HCEC 1CT (cell line): ENCODE measurements around the gene CRIP2.

Source experiments
- DNase-seq: peaks from one replicate; pipeline ENCODE4 v3.0.0-alpha.2; 2017

Gene CRIP2

GRCh38 chr14:105489542-105490266, 15.1 kb downstream of the CRIP2 start:
- DNase-seq, result peak; percentile 75

DNA sequence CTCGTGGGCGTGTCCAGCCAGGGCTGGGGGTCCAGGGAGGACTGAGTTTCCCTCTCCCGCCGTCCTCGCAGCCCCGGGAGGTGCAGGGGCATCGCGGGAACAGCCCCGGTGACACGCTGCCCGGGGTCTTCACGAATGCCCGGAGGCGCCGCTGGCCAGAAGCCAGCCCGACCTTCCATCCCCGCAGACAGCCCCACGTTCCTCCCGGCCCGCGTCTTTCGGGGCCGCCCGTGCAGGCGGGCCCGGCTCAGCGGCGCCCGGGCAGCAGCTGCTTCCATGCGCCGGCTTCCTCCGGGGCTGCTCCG, 15.6 kb downstream of the CRIP2 start:
- DNase-seq, result no peak

DNA sequence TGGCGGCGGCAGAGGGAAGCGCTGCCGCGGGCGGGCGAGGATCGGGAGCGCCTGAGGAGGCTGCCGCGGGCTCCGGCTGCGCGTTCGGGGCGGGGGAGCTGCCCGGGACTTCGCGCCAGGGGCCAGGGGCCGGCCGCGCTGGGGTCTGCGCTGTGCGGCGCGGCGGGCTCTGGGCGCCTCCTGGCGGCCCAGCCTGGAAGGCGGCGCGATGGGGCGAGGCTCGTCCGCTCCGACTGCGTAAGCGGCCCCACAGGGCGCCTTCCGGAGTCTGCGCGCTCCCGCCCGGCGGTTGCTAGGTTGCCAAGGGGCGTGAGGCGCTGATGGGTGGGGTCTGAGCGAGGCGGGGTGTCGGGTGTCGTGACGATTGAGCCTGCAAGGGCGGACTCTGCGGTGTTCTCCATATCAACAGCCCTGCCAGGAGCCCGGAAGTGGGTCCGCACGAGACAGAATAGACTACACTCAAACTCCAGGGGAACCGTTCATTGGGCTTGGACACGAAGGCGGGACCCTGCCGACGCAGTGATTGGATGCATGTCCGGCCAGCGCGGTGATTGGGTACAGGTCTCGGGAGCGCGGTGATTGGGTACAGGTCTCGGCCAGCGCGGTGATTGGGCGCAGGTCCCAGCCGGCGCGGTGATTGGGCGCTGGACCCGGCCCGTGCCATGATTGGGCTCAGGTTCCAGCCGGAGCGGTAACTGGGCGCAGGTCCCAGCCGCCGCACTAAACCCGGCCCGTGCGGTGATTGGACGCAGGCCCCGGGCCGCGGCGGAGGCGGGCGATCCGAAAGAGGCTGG, 16.1 kb downstream of the CRIP2 start, which contains the start of gene TEDC1:
TEDC1 (plus strand) TSS at position 675 of the 794 bp plus-strand sequence. CDS start 130 bp downstream, outside the sequence.
- DNase-seq, result peak; percentile 100

GRCh38 chr14:105491366-105491973, 16.8 kb downstream of the CRIP2 start:
- DNase-seq, result peak; percentile 57

- DNase-seq, result no peak
Observed at GRCh38 chr14:105492031-105492970, 17.7 kb downstream of the CRIP2 start.

DNA sequence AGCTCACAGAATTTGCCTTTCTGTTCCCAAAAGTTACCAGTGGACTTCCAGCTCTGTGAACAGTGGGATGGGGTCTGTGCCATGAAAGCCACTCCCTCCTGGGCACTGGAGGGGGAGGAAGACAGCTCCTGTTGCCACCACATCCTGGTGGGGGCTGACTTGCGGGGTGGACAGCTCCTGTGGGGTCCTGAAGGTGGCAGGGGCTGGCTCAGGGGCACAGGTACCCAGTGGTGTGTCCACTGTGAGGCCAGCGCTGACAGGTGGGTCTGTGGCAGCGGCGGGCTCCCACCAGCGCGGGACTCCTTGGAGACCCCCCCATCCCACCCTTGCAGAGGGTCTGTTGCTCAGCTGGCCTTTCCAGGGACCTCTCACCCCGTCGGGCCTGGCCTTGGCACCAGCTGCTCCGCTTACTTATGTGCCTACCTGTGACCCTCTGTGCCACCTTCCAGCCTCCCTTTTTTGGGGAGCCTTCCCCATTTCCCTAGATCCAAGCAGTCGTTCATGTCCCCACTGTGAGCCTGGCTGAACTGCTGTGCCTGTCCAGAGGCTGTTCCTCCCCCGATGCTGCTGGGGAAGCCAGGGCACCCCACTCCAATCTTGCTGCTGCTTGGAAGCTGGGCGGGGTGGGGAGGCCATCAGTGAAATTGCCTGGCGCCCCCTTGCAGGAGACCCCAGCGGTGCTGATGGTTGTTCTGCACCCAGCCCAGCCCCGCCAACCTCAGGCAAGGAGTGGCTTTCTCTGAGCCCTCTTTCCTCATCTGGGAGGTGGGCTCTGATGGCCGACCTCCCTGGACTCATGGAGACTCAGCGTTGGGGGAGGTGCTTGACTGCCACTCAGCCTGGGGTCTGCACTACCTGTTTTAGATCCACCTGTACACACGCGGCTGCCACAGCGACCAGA, 18.6 kb downstream of the CRIP2 start:
- DNase-seq, result no peak

- DNase-seq, result no peak
Observed at GRCh38 chr14:105493921-105494605, 19.4 kb downstream of the CRIP2 start.

DNA sequence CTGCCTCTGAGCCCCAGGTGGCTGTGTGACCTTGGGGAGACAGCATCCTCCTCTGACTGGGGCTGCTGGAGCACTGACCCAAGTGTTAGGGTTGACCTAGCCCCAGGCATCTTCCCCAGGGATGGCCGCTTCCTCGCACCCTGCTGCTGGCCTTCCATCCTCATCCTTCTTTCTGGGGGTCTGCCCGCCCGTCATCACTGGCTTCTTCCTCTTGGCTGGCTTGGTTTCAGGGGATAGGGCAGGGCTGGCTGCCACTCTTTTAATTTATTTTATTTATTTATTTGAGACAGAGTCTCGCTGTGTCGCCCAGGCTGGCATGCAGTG, 19.9 kb downstream of the CRIP2 start:
- no peak for DNase-seq

DNA sequence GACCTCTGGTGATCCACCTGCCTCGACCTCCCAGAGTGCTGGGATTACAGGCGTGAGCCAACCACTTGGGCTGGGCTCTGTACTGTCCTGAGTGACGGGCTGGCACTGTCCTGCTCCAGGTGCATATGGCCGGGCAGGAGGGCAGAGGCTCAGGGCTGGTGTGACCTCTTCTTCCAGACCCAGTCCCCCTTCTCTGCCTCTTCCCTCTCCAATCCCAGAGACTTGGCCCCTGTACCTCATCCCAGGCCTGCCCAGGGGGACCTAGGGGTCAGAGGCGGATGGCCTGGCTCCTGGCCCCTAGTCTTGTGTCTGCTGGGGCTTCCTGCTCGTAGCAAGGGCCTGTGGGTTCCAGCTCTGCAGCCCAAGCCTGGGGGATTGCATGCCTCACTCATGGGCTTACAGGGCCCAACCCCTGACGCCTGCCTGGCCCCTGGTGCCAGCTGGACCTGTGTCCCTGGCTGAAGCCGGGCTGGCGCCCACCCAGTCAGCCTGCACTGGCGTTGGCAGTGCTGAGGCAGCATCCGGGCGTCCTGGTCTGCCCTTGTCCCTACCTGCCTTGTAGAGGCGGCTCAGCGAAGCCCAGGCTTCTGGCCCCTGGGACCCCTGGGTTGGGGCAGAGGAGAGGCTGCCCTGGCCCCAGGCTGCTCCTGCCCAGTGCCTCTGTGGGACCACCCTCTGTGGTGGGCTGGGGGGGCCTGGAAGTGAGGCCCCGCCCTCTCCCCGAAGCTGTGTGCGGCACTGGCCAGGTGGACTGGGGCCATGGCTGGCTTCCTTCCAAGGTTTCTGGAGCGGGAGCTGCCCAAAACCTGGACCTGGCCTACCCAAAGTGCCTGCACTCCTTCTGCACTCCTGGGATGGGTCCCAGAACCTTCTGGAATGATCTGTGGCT, 20.7 kb downstream of the CRIP2 start:
- DNase-seq, result no peak

GRCh38 chr14:105495990-105496830, 21.6 kb downstream of the CRIP2 start:
- no peak for DNase-seq

DNA sequence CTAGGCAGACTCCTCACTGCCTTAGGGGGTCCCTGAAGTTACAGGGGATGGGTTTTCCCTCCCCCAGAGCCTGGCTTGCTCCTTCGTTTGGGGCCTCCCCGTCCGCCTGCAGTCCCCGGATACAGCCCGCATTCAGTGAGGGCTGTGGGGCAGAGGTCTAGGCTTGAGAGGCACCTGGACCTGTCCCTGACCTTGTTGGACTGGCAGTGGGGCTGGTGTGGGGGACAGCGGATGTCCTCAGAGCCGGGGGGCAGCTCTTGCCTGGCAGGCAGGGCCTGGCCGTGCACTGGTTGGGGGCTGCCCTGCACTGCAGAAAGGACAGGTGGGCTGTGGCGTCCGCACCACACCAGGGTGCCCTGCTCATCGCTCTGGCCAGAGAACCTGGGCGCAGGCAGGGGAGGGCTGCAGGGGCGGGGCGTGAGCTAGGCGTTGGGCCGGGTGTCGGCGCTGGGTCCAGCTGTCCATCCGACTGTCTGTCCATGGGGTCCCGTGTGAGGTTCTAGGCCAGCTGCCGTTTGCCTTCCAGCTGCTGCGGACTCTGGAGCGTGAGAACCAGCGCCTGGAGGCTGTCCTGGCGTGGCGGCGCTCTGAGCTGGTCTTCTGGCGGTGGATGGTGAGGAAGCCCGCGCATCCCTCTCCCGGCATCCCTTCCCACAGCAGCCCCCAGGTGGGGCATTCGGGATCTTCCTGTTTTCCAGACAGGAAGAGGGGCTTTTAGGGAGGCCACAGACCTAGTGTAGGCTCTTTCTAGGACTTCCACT, 22.4 kb downstream of the CRIP2 start:
- no peak for DNase-seq

DNA sequence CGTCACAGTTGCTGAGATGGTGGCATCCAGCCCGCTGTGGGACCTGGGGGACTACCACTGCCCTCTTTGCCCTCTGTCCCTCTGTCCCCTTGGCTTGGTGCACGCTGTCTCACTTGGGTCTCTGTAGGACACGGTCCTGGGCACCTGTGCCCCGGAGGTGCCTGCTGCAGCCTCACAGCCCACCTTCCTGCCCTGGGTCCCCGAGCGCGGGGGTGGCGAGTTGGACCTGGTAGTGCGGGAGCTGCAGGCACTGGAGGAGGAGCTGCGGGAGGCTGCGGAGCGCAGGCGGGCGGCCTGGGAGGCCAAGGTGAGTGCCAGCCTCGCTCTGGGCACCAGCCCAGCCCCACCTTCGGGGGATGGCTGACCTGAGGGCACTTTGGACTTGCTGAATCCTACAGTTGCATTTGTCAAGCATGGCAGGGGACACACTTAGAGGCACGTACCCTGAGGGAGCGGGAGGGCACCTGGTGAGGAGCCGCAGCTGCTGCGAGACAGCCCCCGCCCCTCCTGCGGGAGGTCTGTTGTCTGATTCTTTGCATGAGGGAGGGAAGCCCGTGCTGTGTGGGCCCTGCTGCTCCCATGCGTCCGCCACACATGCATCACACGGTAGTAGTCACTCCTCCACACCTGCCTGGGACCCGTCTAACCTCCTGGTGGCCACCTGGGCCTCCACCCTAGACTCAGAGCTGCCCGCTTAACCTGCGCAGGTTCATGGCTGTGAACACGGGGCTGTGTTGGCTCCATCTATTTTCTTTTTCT, 23.2 kb downstream of the CRIP2 start:
- no peak for DNase-seq

DNA sequence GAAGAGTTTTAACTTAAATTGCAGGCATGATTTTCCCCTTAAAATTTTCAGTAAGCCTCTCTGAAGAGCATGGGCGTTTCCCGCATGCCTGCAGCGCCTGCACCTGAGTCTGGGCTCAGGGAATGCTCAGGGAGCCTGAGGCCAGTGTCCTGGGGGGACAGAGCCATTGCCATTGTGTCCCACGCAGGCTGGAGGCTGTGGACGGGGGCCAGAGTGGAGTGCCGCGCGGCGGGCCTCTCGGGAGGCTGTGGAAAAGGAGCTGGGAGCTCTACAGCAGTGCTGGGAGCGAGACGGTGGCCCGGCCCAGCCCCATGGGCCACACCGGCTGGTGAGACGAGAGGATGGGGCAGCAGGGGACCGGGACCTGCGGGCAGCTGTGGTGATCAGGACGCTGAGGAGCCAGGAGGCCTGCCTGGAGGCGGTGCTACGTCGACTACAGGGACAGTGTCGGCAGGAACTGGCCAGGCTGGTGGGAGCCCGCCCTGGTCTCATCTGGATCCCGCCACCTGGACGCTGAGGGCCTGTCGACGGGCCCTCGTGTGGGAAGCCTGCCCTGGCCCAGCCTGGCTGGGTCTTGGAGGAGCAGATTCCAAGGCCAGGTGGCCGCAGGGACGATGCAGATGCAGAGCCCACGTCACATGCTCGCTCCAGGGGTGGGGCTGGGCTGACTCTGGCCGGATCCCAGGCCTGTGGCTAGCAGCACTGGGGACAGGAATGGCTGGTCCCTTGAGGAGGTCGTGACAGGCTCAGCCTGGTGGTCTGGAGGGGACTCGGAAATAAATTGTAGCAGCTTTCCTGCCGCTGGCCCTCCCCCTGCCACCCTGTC, 24.0 kb downstream of the CRIP2 start:
- DNase-seq, result no peak

- DNase-seq, result no peak
Observed at GRCh38 chr14:105499256-105500035, 24.8 kb downstream of the CRIP2 start.

DNA sequence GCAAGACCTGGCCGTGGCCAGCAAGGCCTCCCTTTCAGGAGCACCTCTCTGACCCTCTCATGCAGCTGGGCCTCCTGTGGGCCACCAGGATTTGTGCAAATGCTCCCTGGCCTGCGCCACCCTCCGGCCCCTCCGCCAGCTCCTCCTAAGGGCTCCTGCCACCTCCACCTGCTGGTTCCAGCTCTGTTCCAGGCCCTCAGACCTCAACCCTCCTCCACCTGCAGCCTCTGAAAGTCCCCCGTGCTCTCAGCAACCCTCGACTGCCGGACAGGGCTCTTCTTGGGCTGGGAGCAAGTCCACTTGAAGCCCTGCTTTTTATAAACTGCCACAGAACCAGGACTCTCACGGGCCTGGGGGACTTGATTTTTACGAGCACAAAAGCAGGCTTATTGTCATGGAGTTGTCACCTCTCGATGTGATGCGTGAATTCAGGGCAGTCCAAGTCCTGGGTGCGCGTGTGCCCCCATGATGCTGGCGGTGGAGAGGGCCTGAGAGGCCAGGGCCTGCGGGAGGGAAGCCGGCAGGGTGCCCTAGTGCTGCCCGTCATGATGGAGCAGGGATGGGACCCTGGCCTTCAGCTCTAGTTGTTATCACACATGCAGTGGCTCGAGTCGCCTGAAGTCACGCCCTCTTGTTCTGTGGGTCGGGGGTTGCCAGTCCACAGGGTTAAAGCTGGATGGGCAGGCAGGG, 25.6 kb downstream of the CRIP2 start:
- DNase-seq, result no peak
